ENCODE data around the gene S100A6.

Gene S100A6

DNA sequence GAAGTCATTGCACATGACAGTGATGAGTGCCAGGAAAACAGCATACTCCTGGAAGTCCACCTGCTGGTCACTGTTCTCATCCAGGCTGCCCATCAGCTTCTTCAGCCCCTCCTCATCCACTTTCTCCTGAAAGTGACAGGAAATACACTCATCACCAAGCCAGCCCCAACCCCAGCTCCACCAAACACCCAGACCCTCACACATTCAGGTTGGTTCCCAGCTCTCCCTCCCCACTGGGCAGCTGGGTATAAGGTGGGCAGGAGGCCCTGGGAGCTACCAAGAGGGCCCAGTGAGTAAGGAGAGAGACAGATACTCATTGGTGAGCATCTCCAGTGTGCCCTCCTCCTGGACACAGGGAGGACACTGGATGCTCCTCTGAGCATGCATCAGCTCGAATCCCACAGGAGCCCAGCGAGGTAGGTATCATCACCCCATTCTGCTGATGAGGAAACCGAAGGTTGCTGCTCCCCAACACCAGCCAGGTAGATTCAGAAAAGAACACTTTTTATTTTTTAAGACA is 25.7 kb upstream of the S100A6 start:
- TF ChIP-seq, protein P1, sequence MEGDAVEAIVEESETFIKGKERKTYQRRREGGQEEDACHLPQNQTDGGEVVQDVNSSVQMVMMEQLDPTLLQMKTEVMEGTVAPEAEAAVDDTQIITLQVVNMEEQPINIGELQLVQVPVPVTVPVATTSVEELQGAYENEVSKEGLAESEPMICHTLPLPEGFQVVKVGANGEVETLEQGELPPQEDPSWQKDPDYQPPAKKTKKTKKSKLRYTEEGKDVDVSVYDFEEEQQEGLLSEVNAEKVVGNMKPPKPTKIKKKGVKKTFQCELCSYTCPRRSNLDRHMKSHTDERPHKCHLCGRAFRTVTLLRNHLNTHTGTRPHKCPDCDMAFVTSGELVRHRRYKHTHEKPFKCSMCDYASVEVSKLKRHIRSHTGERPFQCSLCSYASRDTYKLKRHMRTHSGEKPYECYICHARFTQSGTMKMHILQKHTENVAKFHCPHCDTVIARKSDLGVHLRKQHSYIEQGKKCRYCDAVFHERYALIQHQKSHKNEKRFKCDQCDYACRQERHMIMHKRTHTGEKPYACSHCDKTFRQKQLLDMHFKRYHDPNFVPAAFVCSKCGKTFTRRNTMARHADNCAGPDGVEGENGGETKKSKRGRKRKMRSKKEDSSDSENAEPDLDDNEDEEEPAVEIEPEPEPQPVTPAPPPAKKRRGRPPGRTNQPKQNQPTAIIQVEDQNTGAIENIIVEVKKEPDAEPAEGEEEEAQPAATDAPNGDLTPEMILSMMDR (conservative IDR thresholded peaks at IDR 0.05; ENCODE audit: low read depth, low read length) = no peak
- no peak overlapping the region for H3K4me3 ChIP-seq (ENCODE audit: low read depth, low read length)
- no peak for DNase-seq (ENCODE audit: low read depth)

DNA sequence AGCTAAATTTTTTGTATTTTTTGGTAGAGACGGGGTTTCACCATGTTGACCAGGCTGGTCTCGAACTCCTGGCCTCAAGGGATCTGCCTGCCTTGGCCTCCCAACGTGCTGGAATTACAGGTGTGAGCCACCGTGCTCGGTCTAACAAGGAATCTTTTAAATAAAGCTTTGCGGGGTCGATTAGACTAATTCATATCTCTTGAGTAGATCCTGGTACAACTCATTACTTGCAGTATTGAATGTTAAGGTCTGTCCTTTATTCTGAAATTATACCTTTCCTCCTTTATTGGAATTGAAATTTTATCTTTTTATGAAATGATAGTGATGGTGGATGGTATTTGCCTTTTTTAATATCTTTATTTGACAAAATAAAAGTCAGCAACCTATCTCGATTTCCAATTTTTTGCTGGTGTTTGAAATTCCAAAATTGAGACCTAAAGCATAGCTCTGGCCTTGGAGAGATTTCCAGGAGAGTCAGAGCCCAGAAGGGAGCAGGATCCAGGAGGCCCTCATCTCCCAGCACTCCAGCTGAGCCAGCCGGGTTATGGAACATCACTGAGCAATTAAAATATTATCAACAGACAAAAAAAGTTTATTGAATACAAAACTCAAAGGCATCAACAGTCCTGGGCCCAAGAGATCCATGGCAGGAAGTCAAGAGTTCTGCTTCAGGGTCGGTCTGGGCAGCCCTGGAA is 25.1 kb upstream of the S100A6 start:
- no peak for DNase-seq (ENCODE audit: low read depth)
- TF ChIP-seq, protein P1 (conservative IDR thresholded peaks at IDR 0.05; ENCODE audit: low read depth, low read length) = no peak
- H3K4me3 ChIP-seq (ENCODE audit: low read depth, low read length) = no peak overlapping the region

DNA sequence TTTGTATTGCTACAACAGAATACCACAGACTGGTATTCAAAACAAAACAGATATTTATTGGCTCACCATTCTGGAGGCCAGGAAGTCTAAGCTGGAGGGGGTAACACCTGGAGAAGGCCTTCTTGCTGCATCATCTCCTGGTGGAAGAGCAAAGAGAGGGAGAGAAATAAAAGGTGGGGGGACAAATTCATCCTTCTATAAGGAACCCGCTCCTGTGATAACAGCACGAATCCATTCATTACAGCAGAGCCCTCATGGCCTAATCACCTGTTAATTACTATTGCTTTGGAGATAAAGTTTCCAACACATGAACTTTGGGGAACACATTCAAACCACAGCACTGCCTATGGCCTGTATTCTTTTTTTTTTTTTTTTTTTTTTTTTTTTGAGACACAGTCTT is 24.4 kb upstream of the S100A6 start:
- no peak for DNase-seq (ENCODE audit: low read depth)
- H3K4me3 ChIP-seq (ENCODE audit: low read depth, low read length) = no peak overlapping the region
- TF ChIP-seq, protein P1 (conservative IDR thresholded peaks at IDR 0.05; ENCODE audit: low read depth, low read length) = no peak

DNA sequence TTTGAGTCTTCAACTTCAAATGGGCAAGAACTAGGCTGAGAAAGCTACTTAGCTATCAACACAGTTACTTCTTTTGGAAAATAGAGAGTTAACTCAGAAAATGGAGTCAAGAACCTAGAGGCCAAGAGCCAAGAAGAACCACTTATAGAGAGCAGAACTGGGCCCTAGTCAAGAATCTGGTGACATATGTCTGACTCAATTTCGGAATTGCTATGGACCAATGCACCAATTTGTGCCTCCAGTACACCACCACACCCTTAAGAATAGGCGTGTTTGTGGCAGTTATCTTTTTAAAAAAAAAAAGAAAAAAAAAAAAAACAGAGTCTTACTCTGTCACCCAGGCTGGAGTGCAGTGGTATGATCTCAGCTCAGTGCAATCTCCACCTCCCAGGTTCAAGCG is 22.1 kb upstream of the S100A6 start:
- no peak for DNase-seq (ENCODE audit: low read depth)
- no peak overlapping the region for H3K4me3 ChIP-seq (ENCODE audit: low read depth, low read length)
- TF ChIP-seq, protein P1 (conservative IDR thresholded peaks at IDR 0.05; ENCODE audit: low read depth, low read length) = no peak

DNA sequence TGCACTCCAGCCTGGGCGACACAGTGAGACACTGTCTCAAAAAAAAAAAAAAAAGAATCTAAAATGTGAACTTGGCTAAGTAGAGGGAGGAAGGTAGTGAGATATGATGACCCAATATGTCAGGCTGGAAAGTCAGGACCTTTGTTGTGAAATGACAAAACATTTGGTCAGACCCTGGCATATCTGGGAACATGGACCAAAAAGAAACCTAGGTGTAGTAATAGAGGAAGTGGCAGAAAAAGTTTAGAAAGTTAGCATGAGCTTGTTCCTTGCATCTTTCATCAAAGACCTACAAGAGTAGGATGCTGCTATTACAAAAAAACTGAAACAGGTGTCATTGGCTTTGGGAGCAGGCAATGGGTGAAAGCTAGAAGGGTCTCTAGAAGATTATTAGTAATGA is 20.6 kb upstream of the S100A6 start:
- TF ChIP-seq, protein P1 (conservative IDR thresholded peaks at IDR 0.05; ENCODE audit: low read depth, low read length) = no peak
- no peak overlapping the region for H3K4me3 ChIP-seq (ENCODE audit: low read depth, low read length)
- DNase-seq (ENCODE audit: low read depth) = no peak

DNA sequence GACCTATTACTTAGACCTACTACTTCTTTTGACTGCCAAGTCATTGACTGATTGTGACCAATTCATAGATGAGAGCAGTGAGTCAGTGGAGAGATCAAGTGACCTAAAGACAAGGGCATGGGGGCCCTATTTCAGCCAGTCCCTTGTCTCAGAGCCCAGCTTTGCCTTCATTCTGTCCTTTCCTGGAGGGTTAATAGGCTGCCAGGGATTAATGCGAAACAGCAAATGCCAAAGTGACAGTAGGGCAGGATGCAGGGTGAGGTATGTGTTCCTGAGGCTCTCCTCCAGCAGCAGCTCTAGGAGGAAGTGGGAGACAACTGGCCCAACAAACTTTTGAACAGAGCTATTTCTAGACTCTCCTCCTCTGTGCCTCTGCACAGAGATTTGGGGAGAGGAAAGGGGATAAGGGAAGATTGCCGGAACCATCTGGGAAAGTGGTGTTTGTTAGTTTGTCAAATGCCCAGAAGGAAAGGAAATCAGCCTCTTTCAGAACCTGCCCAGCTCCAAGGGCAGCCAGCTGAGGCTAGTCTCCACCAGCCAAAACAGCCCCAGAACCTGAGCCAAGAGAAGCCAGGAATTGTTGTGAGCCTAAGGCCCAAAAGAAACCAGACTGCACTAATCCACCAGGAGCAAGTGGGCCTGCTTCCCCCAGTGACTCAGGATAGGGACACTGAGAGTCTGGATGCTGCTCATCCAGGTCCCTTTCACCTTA is 18.2 kb upstream of the S100A6 start:
- no peak for DNase-seq (ENCODE audit: low read depth)
- H3K4me3 ChIP-seq (ENCODE audit: low read depth, low read length) = no peak overlapping the region
- TF ChIP-seq, protein P1 (conservative IDR thresholded peaks at IDR 0.05; ENCODE audit: low read depth, low read length) = no peak
